Activated T-cell treated with anti-CD3 and anti-CD28 coated beads for 1 hour (primary cell): Measurements from ENCODE around the gene DTX3.
"Not testable (repeated sequence)": the region's sequence is repeated elsewhere in the genome, so short reads cannot be mapped to it uniquely, and the experiment has no call there.

ENCODE experiments used
- DNase-seq: peaks from one replicate; pipeline ENCODE4 v3.0.0-alpha.2; 2020; ENCODE audit warnings: low read depth

DTX3 gene

DNA sequence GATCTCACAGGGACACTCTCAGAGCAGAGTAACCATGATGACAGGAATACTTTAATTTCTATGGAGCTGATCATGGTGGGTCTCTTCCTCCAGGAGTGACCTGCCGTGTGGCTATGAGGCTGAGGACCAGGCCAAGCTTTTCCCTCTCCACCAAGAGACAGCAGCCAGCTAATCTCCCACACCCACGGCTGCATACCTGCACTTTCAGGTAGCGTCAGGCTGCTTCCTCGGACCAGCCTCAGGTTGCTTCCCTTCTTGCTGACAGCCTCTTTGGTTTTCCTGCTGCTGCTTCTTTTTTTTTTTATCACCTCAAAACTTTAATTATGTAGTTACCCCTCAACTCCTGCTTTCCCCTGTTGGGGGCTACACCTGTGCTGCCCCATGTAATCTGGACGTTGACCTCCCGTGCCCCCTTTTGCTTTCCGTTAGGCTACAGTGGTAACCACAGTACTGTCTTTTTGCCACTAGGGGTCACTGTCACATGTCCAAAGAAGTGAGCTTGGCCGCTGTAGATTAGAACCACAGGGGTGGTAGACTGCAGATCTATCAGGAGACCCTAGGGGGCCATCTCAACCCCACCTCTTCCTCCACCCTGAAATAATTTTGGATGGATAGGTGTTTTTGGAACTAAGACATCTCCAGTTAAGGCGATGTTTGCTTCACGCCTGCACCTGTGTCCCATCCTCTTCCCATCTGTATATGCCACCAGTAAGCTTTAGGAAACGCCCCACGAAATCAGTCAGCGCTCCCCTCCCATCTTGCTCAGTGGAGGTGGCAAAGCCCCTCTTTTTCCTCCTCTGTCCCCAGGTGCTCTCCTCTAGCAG, 21.4 kb upstream of the DTX3 start:
- peak; percentile 32 for DNase-seq

- no peak for DNase-seq
Observed at GRCh38 chr12:57584050-57584449, 20.6 kb upstream of the DTX3 start.

DNA sequence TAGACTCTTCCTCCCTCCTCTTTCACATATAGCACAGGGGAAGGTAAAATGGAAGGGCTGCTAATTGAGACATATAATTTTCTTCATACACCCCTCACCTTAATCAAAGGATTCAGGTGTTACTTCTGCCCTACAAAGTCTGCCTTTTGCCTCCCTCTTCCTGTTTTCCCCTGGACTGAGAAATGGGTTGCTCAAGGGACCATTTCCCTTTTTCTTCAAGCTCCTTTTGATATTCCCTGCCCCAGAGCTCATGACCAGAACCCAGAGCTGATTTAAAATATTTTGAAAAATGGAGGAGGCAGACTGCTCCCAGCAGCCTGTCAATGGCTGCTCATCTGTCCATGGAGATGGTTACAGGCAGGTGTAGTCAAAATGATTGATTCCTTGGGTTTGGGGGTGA, 19.9 kb upstream of the DTX3 start:
- DNase-seq: no peak

- no peak for DNase-seq
Observed at GRCh38 chr12:57585156-57585555, 19.5 kb upstream of the DTX3 start.

DNA sequence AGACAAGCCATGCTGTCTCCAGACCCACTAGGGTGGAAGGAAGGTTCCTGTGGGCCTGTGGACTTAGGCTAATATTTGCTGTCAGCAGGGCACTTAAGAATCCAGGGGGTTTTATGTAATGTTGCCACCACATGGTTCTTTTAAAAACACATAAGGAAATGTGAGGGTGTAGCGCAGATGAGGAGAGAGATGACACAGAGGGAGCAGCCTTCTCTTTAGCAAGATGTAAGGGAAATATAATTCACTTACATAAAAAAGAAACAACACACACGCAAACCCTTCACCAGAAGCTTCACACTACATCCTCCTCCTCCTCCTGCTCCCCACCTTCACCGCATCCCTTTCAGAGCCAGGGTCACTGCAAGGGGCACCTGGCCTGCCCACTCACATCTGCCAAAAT, 18.5 kb upstream of the DTX3 start:
- DNase-seq: no peak

DNA sequence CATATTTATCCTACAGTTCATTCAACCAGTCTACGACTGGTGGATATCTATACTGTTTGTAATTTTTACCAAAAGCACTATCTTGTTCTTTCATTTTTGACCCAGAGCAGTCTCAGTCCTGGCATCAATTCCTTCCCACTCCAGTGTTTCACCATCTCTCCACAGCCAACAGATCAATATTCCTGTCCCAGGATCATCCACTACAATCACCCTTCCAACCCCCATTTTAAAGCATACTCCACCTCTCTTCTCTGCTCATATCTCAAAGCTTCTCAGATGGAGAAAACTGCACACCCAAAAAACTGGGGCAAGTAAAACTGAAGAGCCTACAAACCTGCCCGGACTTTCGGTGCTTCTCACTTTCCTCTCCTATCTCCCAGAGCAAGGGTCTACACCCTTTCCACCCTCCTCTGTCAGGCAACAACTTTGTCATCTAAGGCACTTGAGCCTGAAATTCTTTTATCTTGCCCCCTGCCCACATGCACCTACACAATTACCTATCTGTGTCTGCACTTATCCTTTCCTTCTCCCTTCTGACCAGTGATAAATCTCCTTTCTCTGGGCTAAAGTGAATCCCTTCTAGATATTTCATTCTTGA, 17.7 kb upstream of the DTX3 start:
- DNase-seq: no peak

- not testable (repeated sequence) for DNase-seq
Observed at GRCh38 chr12:57588951-57589610, 15.5 kb upstream of the DTX3 start.

- DNase-seq: no peak
Observed at GRCh38 chr12:57590479-57590863, 14.2 kb upstream of the DTX3 start.

DNA sequence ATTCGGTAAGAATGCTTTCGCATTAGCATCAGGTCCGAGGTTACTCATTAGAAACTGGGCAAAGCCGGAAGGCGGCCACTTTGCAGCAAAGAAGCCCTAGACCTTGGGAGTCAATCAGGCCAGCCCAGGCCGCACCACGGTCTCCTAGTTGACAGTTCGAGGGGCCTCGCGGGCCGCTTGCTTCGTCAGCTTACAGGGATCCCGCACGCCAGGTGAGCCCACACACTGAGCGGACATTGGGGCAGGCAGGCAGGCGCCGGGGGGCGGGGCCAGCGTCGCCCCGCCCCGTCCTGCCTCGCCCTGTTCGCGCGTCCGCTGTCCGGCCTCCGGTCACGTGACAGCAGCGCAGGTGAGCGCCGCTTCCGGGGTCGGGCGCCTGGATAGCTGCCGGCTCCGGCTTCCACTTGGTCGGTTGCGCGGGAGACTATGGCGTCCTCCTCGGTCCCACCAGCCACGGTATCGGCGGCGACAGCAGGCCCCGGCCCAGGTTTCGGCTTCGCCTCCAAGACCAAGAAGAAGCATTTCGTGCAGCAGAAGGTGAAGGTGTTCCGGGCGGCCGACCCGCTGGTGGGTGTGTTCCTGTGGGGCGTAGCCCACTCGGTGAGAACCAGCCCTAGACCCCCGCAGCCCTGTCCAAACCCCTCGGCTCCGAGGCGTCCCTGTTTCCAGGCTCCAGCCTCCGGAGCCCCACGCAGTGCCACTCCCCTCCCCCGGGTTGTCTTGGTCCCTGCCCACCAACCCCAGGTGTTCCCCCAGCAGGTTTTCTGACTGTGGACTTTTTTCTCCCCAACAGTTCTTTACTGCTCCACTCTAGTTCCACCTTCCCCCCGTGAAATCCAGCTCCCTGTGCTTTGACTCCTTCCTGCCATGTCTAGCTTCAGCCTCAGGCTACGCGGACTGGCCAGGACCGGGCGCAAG, 13.5 kb upstream of the DTX3 start, which contains the start of gene PIP4K2C:
Gene PIP4K2C, plus strand, starts transcription at position 329 of the 918 bp plus-strand sequence. Its CDS starts 98 bp downstream, at position 427.
- peak; percentile 58 for DNase-seq

GRCh38 chr12:57591782-57592325, 12.8 kb upstream of the DTX3 start:
- no peak for DNase-seq

- DNase-seq: no peak
Observed at GRCh38 chr12:57592551-57593165, 12.0 kb upstream of the DTX3 start.

DNA sequence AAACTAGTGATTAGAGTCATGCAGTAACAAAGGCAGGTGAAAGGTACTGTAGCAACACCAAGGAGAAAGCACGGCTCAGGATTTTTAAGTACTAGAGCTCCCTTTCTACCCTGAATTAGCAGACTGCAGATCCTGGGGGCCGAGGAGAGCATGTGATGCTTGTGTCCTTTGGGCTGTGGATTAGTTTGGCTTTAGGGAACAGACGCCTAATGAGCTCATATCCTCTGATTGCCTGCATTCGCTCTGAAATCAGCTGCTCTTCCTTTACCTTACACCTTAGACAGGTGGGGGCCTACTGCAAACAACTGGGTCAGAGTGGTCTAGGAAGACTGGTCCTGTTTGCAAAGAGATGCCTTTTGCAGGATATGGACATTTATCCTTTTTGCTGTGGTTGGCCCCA, 11.4 kb upstream of the DTX3 start:
- DNase-seq: no peak

DNA sequence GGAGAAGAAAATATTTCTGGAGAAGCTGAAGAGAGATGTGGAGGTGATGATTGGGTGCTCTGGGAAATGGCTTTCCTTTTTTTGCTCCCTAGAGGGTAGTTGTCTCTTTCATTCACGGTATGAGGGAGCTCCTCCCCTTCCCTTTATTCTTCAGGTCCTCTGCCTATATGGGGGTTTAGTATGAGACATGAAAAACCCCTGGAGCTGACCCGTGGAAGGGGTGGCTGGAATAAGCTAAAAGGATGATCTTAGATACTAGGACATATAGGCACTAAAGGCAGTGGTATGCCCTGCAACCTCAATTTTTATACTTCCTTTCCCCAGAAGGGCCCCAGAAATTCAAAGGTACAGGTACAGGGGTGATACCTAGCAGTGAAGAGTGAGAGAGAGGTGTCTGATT, 4.2 kb upstream of the DTX3 start:
- DNase-seq: no peak

- no peak for DNase-seq
Observed at GRCh38 chr12:57602544-57602943, 2.1 kb upstream of the DTX3 start.

DNA sequence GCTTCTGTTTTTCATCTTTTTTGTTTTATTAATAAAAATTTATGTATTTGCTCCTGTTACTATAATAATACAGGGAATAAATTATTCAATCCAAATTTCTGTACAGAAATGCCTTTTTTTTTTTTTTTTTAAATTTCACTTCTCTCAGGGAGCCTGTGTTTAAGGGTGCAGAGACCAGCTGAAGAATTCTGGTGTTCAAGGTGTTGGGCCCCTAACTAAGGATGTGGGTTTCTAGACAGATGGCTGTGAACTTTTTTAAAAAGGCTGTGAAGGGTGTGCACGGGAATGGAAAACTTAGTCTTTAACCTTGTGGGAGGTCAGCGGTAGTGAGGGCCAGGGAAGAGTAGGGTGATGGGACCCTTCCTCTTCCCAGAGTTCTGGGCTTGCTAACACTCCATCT, 1.3 kb upstream of the DTX3 start:
- no peak for DNase-seq

GRCh38 chr12:57603815-57604453, 690 bp upstream of the DTX3 start:
- DNase-seq: no peak

- no peak for DNase-seq
Observed at GRCh38 chr12:57604992-57605810, 577 bp downstream of the DTX3 start.

GRCh38 chr12:57605811-57606311, 1.2 kb downstream of the DTX3 start:
- DNase-seq: no peak

GRCh38 chr12:57606399-57606798, 1.8 kb downstream of the DTX3 start:
- no peak for DNase-seq

GRCh38 chr12:57606821-57607220, 2.2 kb downstream of the DTX3 start:
- no peak for DNase-seq
